ENCODE measurements around the gene ADPRS.

Gene ADPRS

DNA sequence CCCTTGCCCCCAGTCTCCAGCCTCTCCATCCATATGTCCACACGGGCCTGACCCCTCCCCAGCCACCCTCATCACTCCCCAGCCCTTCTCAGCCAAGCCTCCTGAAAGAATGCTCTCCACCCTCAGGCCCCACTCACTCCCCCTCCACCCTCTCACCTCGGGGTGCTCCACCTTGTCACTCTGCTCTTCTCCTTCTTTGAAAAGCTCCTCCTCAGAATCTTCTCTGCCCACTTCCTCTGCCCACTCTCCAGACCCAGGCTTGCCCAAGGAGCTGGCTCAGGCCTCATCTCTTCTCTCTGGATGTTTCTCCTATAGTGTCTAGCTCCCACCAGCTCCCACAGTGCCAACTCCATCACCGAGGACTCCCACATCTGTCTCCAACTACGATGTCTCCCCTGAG, 22.5 kb downstream of the ADPRS start:
- DNase-seq = no peak

DNA sequence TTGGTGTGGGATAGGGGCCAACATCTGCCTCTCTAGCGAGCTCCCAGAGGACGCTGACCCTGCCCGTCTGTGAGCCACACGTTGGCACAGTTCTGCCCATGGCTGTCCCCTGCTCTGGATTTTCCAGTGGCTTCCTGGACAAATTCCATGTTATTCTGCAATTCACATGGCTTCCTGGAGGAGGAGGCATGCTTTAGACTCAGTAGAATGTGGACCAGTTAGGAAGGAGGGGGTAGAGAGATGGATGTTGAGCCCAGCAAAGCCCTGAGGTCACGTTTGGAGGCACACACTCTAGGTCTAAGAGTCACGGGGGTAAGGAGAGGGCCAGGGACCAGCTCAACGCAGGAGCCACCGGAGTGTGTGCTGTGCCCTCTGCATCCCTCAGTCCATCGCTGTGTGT, 24.1 kb downstream of the ADPRS start:
- DNase-seq = no peak

DNA sequence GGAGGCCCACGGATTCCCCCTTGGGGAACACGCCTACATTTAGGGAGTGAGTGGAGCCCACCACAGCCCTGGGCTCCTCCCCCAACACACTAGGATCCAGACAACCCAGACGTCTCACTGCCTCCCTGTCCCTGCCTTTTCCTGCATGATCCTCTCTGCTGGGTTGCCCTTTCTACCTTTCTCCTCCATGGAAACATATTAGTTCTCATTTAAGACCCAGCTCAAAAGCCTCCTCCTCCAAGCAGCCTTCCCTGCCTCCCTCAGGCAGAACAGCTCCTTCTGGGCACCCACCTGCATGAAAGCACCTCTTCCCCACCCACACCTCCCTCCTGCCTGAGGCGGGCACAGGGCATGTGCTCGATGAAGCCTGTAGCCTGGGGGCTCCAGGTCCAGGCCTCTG, 25.7 kb downstream of the ADPRS start:
- DNase-seq = no peak

DNA sequence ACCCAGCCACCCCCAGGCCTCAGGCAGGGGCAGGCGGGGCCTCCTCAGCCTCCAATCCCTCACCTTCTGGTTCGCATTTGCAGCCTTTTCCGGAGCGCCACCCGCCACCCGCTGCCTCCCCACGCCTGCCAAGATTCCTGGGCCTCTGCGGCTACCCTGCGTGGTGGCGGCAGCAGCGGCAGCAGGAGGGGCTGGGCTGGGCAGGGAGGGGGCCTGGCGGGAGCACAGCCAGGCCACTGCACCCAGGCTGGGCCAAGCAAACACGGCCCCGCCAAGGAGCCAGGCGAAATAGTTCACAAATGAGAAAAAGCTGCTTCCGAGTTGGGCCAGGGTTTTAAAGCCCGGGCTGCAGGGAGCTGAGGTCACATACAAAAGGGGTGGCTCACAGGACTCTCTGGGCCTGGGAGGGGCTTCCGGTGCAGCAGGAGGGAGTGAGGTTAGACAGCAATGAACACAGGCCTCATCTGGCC, 26.5 kb downstream of the ADPRS start:
- peak; percentile 89 for DNase-seq

DNA sequence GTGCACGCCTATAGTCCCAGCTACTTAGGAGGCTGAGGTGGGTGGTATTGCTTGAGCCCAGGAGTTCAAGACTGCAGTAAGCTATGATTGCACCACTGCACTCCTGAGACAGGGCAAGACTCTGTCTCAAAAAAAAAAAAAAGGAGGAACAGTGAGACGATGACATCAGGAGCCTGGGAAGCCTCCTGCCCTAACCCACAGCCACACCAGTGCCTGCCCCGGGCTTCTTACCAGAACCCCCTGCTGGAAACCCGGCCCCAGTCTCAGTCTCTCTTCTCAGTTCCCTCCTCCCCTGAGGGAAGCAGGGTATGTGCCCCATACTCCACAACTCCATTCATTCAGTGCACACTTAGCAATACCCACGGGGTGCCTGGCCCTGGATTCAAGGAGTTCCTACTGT, 27.2 kb downstream of the ADPRS start:
- DNase-seq = peak; percentile 69

DNA sequence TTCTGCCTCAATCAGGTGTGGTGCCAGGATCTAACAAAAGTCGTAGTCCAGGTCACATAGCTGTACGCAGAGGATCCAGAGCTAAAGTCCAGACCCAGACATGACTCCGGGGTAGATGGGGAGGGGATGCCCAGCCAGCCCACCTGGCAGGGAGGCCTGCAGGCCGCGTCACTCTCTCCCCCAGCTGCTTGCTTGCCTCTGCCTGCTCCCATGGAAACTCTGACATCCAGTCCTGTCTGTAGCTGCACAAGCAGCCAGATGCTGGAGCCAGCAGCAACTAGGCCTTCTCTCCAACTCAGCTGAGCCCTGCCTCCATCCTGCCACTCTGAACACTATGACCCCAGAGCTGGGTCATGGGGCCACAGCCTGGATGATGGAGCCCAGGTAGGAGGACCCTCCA, 28.2 kb downstream of the ADPRS start:
- no peak for DNase-seq

DNA sequence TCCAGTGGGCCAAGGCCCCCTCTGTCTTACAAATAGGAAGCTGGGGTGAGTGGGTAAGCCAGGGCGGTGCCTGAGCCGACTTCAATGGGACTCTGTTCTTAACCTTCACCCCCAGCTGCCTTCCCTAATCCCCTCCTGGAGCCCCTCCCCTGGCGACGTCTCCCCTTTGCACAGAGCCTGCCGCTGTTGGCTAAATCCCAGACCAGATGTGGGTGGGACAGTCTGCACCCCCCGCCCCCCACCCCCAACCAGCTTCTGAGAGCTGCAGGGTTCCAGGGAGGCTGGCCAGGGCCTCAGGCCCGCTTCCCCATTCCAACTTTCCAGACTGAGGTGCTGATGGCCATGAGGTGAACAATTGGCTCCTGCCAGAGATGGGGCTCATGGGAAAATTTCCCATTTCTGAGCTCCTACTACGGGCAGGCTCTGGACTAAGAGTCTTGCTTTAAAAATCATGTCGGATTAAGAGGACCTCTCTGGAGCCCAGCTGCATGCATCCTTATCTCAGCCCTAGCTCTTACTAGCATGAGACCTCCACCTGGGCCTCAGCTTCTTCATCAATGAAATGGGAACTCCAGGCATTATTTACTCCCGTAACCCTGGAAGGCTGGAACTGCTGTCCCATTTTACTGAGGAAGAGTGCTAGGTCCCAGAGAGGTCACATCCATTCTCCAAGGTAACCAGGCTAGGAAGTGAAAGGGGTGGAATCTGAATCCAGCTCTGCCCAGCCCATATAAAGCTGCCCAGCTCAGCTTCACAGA, 29.9 kb downstream of the ADPRS start:
- DNase-seq = no peak

DNA sequence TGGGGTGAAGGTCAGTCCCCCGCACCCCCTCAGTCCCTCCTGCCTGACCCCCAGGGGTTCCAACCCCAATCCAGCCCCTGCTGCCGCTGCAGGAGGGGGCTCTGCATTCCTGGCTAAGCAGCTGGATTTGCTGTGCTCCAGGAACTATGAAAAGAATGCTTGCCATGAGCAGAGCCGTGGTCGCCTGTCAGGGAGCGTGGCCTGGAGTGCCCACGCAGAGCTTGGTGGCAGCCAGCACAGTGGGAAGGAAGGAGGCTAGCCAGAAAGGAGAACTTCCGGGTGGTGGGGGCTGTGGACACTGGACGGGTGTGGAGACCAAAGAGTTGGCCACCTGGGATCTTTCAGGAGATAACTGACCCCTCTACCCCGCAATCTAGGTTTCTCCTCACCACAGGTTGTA, 30.8 kb downstream of the ADPRS start:
- no peak for DNase-seq

DNA sequence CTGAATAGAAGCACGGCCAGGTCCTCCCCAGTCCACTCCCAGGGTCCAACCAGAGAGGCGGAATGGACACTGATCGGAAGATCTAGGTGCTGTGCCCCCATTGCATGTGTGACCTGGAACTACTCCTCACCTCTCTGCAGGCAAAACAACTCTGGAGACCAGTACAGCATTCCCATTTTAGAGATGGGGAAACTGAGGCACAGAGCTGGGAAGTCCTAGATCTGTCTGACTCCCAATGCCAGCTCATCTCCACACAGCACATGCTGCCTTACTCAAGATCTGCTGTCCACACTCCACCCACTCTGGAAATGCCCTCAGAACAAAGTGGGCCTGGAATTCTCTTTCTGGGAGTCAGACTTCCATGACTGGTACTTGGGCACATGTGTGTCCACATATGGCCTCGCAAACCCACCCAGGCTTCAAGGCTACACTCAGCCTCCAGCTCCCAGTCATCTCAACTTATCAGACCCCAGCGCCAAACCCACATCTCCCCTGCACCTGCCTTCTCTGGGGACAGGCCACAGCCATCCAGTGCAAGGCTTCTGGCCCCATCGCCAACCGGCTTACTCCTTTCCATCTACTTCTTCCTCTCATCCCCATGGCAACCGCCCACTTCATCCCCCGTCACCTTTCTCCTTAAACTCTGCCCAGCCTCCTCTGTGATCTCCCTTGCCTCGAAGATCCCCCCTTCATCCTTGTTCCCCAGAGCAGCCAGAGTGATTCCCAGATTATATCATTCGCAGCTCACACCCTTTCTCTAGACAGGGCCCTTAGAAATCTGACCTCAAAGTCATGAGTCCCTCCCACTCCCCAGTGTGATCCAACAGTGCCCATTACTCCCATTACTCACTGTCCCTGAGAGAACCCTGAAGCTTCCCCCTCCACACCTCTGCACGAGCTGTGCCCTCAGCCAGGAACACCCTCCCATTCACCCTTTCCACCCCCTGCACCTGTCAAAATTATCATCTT, 33.7 kb downstream of the ADPRS start:
- DNase-seq = no peak

DNA sequence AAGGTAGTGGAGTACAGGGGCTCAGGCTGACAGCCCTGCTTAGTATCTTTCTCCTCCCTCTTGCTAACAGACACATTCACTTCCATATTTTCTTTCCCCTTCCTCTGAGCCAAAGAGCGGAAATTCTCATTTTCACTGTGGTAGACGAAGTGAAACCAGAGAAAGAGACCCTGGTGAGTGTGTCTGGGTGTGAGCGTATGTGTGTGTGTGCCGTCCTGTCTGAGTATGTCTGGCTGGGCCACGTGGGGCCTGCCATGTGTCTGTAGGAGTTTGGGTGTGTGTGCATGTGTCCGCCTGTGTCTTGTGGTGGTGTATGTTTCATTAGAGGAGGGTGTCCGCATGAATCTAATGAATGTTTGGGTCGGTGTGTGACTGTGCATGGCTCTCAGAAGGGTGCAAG, 34.7 kb downstream of the ADPRS start:
- no peak for DNase-seq

DNA sequence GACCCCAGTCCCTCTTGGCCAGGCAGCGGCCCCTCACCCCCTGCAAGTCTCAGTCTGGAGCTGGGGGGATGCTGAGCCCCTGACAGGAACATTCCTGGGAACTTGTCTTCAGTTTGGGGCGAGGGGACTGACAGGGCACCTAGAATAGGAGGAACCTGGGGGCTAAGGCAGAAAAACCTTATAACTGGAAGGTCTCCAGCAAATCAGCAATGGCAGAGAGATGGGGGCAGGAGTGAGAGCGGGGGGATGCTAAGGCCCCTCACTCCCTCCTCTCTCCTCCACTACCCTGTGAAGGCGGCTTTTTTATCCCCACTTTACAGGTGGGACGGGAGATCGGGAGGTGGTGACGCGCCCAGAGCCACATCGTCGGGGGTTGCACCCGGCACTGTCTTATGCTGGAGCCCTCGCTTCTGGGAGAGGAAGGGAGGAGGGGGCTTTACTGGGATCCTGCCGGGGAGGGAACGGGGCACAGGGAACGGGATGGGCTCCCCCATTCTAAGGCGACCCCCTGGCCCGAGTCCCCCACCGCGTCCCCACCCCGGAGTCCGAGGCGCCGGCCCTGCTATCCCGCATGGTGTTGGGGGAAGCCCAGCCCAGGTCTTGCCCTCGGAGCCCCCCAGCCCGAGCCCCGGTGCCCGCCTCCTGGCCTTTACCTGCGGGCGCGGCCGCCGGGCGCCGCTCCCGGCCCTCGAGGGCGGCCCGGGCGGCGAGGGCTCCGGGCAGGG, 35.9 kb downstream of the ADPRS start:
- no peak for DNase-seq

DNA sequence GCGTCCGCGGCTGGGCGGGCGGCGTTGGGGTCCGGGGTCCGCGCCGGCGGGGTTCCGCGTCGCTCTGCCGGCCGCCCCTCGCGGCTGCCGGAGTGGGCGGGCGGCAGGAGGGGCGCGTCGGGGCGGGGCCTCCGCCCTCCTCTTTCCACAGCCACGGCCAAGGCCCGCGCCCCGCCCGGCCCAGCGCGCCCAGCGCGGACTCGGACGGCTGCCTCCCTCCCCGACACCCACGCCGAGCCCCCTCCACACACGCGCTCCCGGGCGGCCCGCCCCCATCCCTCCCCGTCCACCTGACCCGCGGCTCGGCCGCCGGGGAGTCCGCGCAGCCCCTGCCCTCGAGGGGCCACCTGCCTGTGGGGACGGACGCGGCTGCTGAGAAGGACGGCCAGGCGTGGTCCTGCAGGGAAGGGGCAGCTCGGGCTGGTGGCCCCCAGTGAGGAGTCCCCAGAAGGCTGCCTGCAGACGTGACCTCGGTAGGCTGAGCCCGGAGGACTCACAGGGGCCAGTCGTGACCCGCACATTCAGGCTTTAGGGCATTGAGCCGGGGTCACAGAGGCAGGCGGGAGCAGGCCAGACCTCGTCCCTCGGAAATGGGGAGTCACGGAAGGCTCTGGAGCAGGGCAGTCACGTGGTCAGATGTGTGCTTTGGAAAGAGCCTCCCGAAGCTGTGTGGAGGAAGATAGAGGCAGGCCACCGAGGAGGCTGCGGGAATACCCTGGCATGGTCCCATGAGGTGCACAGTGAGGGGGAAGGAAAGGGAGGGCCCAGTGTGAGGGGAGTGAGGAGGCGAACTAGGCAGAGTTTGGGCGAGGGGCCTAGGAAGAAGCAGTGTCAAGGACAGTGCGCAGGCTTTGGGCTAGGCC, 36.7 kb downstream of the ADPRS start, which contains the start of gene COL8A2:
Gene COL8A2 (minus strand): TSS at position 94 of the 863 bp plus-strand sequence. CDS start 24,980 bp downstream, outside the sequence.
- no peak for DNase-seq

DNA sequence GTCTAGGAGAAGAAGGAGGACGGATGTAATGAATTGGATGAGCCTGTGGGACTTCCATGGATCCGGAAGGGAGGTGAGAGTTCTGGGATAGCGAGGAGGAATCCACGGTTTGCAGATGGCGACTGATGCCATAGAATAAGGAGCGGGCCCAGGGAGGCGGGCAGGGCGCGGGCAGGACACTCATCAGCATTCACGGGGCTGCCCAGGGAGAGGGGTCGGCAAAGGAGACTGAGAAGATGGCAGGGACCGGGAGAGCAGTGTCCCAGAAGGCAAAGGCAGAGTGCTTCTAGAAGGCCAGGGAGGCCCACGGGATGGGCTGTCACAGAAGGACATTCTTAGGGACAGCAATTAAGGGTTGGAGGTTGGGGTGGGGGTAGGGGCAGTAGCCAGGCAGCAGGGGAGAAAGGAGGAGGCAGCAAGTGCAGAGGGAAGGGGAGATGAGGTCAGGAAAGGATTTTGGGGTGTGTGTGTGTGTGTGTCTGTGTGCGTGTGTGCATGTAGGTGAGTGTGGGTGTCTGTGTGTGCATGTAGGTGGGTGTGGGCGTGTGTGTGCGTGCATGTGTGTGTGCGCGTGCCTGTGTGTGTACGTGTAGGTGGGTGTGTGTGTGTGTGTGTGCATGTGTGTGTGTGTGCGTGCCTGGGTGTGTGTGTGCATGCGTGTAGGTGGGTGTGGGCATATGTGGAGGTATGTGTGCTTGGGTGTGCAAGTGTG, 37.5 kb downstream of the ADPRS start:
- DNase-seq = no peak

DNA sequence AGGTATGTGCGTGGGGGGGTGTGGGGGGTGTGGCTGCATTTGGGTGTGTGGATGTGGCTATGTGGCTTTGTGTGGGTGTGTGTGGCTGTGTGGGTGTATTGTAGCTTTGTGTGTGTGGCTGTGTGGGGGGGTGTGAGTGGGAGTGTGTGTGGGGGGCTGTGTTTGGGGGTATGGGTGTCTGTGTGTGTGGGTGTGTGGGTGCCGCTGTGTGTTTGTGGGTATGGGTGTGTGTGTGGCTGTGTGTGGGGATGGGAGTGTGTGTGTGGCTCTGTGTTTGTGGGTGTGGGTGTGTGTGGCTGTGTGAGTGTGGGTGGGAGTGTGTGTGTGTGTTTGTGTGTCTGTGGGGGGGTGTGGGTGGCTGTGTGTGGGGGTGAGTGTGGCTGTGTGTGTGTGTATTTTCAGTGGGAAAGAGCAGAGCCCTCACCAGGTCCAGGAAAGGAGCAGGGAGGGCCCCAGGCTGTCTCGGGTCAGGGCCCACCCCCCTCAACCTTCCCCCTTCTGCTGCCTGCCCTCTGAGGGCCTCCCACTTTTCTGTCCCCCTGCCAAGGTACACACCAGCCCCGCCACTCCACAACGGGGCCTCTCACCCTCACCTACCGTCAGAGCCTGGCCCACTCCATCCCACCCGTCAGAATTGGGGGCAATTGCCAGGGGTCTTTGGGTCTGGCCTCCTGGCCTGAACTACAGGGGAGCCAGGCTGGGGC, 38.3 kb downstream of the ADPRS start:
- DNase-seq = no peak

DNA sequence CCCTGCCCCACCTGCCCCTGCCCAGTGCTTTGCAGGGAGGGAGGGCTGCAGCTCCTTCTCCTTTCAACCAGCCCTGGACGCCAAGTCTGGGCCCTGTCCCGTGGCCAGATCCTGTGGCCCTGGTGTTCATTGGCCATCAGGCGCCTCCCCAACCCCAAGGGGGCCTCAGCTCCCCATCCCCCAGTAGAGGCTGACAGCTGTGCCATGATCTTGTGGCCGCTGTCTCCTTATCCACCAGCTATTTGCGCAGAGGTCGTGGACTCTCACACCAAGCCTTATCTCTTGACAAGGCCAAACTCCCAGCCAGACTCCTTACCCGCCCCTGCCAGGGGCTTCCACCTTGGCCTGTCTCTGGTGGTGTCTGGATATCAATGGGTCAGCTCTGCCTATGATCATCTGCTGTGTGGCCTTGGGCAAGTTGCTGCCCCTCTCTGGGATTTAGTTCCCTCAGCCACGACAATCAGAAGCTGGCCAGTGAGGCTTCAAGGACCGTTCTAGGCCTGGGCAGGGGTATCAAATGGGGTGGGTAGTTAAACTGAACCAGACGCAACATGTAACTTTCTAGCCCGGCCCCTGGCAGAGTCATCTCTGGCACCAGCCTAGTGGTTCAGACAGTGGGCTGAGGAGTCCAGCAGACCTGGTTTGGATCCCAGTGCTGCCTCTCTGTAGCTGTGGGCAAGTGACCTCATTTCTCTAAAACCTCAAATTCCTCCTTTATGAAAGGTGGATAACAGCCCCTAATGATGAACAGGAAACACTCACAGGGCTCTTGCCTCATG, 39.6 kb downstream of the ADPRS start:
- DNase-seq = peak; percentile 70

DNA sequence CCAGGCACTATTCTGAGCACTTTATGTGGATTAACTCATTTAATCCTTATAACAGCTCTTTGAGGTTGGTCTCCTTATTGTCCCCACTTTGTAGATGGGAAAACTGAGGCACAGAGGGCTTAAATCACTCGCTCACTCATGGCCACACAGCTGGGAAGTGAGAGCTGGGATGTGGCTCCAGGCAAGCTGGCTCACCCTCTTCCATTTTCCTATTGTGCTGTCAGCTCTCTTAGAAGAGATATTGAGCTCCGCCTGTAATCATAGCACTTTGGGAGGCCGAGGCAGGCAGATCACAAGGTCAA, 40.2 kb downstream of the ADPRS start:
- DNase-seq = no peak

DNA sequence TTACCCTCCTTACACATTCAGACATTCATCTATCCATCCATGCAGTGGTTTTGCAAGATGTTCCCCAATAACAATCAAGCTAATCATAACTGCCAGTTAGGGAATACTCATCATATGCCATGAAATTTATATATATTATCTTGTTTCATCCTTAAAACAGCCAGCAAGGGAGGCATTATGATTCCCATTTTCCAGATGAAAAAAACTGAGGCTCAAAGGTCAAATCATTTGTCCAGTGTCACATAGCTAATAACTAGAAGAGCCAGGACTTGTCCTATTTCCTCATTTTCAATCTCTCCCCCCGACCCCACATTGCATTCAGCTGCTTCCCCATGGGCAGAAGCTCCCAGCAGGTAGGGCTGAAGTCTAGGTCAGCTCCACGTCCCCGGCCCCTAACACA, 43.3 kb downstream of the ADPRS start:
- no peak for DNase-seq

DNA sequence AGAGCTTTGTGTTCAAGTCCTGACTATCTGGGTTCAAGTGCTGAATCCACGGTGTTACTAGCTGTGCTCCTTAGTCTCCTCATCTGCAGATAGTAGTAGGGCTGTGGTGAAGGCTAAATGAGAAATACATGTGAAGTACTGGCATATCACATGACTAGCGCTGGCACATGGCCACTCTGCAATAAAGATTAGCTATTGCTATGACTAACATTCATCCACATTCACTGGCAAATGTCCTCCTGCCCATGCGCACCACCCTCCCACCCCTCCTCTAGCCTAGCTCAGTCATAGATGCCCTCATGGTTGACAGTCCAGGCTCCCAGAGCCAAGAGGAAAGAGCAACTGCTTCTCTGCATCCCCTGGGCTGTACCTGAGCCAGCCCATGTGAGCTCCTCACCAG, 44.8 kb downstream of the ADPRS start:
- peak; percentile 97 for DNase-seq

DNA sequence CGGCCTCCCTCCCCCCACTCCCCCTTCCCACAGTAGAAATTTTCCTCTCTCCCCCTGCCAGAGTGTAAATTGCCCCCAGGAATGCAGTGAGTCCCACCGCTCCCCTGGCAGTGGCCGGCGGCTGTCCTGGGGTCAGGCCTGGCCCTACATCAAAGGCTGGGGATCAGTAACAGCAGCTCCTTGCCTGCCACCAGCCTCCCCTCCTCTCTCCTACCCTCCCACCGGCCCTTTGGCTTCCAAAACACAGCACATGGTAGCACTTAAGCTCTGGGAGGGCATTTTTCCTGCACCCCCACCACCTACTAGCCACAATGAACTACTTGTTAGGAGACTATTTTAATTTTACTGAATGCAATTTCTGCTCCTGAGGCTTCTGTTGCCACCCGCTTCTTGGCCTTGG, 45.3 kb downstream of the ADPRS start:
- no peak for DNase-seq

Measured in EL (cell line).